Naive B cell (primary cell): ENCODE data around the gene TLR3. TPM values are rescaled to one million over a fixed set of nuclear protein-coding genes. Genes with fewer than 3 reads are reported as not detected.
A peak's percentile ranks its signal among the peaks of the same experiment; 100 is the strongest.

ENCODE experiments used
- ATAC-seq, 2 donors: fragments of 150-1000 bp; cut with Tn5 transposase; 2 replicates each; pipeline ENCODE4 v1.10.0; 2021; ENCODE audit warnings: low read depth in 2 of 2, mild to moderate bottlenecking in 2 of 2, moderate library complexity in 2 of 2
- DNase-seq: peaks from one replicate; pipeline ENCODE4 v3.0.0; 2022
- H3K27ac Mint-ChIP-seq, 6 donors: one replicate each; pipeline ENCODE4 v1.8.0; 2020 to 2022; ENCODE audit warnings: mild to moderate bottlenecking in 6 of 6, mixed read lengths in 6 of 6, moderate library complexity in 5 of 6, inconsistent platforms in 2 of 6
- H3K27me3 Mint-ChIP-seq, 3 donors: one replicate each; pipeline ENCODE4 v1.8.0; 2021 to 2022; ENCODE audit warnings: mixed read lengths in 3 of 3, mild to moderate bottlenecking in 1 of 3
- H3K36me3 Mint-ChIP-seq, 2 donors: one replicate each; pipeline ENCODE4 v1.8.0; 2020 to 2022; ENCODE audit warnings: mixed read lengths in 2 of 2, inconsistent platforms in 1 of 2, mild to moderate bottlenecking in 1 of 2
- H3K4me1 Mint-ChIP-seq, 3 donors: one replicate each; pipeline ENCODE4 v1.8.0; 2020 to 2022; ENCODE audit warnings: mixed read lengths in 3 of 3, inconsistent platforms in 1 of 3, mild to moderate bottlenecking in 1 of 3, moderate library complexity in 1 of 3
- H3K4me3 Mint-ChIP-seq, 8 donors: one replicate each; pipeline ENCODE4 v1.8.0; 2020 to 2022; ENCODE audit warnings: mild to moderate bottlenecking in 8 of 8, mixed read lengths in 8 of 8, moderate library complexity in 8 of 8, inconsistent platforms in 2 of 8
- H3K9me3 Mint-ChIP-seq, 7 donors: one replicate each; pipeline ENCODE4 v1.8.0; 2020 to 2022; ENCODE audit warnings: mixed read lengths in 7 of 7, mild to moderate bottlenecking in 5 of 7, inconsistent platforms in 2 of 7, moderate library complexity in 1 of 7
- polyA plus RNA-seq, 6 donors: library from polyadenylated mRNA; unstranded; fragments of 300-500 nt; fragmentation: Illumina TruSeq; gene quantifications; one replicate each; pipeline ENCODE4 v1.2.3, GENCODE V29; 2021; ENCODE audit warnings: low read depth in 6 of 6

TLR3 gene
- polyA plus RNA-seq, 6 donors from 2014 or later = 0.47 TPM; not detected in 5

DNA sequence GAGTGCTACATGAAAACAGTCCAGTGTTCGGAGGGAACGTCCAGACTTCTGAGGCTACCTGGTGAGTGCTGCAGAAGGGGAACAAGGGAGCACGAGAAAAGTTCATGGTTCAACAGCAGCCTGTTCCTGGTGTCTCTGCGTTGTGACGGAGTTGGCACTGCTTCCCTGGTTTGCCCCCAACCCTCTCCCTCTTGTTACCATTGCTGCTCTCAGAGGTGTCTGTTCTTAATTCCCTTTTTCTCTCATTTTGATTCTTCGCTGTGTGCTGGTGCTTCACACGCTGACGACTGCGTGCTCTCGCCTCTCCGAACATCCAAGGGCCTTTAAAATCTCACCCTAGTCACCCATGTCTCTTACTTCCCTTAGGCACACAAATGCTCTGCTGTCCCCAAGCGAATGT, 34.0 kb downstream of the TLR3 start:
- Mint-ChIP-seq H3K9me3 (peaks cover 0 to 7% (median 0%) of the 10 kb centered on the region in 7 donors), H3K4me1 (peaks cover 5 to 20% (median 6%) of the 10 kb centered on the region in 3 donors), H3K27me3 (peaks cover 35 to 62% (median 44%) of the 10 kb centered on the region in 3 donors), H3K4me3 (peak overlapping the region in 4 of 8 donors; percentile 16 to 60 (median 22)), H3K36me3 (peaks cover 0 to 8% of the 10 kb centered on the region in 2 donors), H3K27ac (no peak overlapping the region)
- ATAC-seq (no peak), DNase-seq (no peak)

DNA sequence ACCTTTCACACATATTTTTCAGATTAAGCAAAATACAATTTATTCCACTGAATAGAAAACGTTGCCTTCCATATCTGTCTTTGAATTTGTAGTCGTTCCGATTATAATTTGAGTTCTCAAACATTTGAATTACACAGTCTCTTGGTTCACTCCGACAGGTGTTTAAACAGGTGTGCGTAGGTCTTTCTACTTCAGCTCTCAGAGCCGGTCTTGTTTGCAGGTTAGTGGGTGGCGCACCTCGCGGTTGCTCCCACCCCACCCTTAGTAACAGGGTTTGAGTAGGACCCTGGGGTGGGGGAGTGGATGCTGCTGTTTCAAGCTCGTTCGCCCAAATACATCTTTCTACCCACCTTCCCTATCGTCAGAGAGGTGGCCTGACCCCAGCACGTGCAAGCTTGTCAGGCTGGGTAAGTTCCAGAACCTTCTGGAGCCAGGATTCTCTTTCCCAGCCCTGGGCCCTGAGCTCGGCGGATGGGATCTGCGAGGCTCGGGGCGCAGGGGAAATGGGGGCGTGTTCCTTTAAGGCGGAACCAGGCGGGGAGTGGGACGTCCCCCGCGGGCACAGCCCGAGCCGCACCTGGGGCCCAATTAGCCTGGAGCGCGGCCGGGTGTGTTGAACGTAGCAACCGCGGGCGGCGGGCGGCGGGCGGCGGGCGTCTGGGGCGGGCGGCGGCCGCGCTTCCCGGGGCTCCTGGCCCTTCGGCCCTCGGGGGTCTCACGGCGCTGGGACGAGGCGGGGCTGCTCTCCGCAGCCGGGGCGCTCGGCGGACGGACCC, 35.3 kb downstream of the TLR3 start, which contains the start of gene FAM149A:
FAM149A (plus strand) TSS at position 591 of the 776 bp plus-strand sequence.
- peaks cover 49 to 75% (median 55%) of the 10 kb centered on the region in 3 donors for H3K27me3 Mint-ChIP-seq
- H3K4me1 Mint-ChIP-seq = peaks cover 5 to 20% (median 6%) of the 10 kb centered on the region in 3 donors
- peaks cover 0 to 9% (median 0%) of the 10 kb centered on the region in 7 donors for H3K9me3 Mint-ChIP-seq
- H3K4me3 Mint-ChIP-seq = peak within 1 kb of the TSS; percentile 50 to 89 (median 78)
- H3K36me3 Mint-ChIP-seq = peaks cover 0 to 8% of the 10 kb centered on the region in 2 donors
- peak; percentile 92 to 93 for ATAC-seq
- peak; percentile 44 for DNase-seq
- peak within 1 kb of the TSS in 3 of 6 donors; percentile 34 to 80 (median 73) for H3K27ac Mint-ChIP-seq

DNA sequence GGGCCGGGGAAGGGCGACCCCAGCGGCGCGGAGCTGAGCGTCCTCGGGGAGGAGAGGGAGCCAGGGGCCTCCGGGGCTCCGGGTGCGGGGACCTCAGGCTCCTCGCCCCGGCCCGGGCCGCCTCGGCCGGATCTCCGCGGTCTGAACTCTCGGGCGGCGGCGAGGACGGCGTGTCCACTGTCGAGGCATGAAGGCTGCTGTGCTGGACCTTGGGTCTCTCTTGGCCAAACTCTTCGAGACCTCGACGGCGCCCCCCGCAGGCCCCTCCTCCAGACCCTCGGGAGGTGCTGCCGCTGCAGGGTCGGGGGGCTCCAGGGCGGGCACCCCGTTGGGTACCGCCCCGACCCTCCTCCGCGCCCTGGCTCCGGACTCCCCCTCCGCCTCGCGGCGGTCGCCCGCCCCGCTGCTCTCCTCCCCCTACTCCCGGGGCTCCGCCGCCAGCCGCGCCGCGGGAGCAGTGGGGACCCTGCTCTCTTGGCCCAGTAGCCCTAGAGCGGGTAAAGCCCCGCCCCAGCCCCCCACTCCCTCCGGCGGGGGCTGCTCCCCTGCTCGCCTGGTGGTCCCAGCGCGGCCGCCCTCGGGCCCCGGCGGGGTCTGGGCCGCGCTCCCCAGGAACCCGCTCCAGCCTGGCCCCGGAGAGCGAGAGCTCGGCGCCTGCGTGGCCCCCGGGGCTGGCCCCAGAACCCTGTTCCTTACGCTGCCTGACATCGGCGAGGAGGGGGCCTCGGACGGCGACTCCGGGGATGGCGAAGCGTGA, 36.1 kb downstream of the TLR3 start:
- peaks cover 5 to 20% (median 6%) of the 10 kb centered on the region in 3 donors for H3K4me1 Mint-ChIP-seq
- H3K9me3 Mint-ChIP-seq = peaks cover 0 to 9% (median 0%) of the 10 kb centered on the region in 7 donors
- peak overlapping the region; percentile 50 to 89 (median 78) for H3K4me3 Mint-ChIP-seq
- H3K27me3 Mint-ChIP-seq = peaks cover 50 to 75% (median 60%) of the 10 kb centered on the region in 3 donors
- peaks cover 0 to 8% of the 10 kb centered on the region in 2 donors for H3K36me3 Mint-ChIP-seq
- ATAC-seq (peak; percentile 26 to 40), DNase-seq (no peak)
- H3K27ac Mint-ChIP-seq = peak overlapping the region in 3 of 6 donors; percentile 34 to 80 (median 73)

DNA sequence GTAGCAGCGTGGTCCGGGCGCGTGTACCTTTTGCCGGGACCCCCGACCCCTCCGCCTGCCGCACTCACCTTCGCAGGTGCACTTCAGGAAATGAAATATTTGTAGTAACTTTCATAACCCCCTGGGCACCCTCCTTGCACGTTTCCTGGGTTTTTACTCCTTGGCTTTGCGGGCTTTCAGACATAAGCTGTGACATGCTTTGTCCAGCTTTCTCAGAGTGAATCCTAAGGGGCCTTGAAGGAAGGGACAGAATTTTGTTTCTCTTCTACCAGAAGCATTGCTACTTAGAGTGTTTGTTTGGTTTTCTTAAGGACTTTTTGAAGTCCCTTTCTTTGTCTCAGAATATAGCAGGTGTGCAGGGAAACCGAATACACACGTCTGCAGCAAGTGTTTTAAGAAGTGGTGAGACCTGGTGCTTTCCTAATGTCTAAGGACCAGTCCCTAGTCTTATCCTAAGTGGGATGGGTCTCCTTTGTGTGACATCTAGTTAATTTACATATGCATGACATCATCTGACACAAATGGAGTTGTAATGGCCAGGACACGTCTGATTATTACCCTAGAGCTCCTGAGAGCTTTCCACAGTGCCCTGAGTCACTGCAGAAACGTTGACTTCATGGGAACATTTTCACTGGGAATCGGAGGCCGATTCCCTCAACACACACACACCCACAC, 36.8 kb downstream of the TLR3 start:
- Mint-ChIP-seq H3K27ac (peak overlapping the region in 4 of 6 donors; percentile 34 to 88 (median 76)), H3K9me3 (peaks cover 0 to 9% (median 0%) of the 10 kb centered on the region in 7 donors), H3K4me3 (peak overlapping the region; percentile 50 to 89 (median 78)), H3K4me1 (peaks cover 5 to 20% (median 6%) of the 10 kb centered on the region in 3 donors), H3K36me3 (peaks cover 0 to 8% of the 10 kb centered on the region in 2 donors), H3K27me3 (peaks cover 50 to 73% (median 60%) of the 10 kb centered on the region in 3 donors)
- DNase-seq (no peak), ATAC-seq (no peak)

DNA sequence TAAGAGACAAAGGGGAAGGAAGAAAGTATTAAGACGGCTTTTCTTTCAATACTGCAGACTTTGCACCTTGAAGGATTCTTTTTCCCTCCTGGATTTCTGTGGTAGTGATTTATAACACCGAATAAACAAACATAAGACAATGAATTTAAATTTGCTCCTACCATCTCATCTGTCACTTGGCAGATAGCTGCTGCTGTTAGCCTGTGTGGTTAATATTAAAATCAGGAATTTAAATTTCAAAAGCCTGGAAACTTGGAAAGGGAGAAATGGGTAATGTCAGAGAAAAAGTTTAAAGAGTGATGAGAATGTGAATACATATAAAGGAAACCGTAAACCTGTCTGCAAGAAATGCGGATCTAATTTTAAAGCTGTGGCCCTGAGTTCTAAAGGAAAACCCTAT, 39.0 kb downstream of the TLR3 start:
- Mint-ChIP-seq H3K27ac (no peak overlapping the region), H3K4me3 (no peak overlapping the region), H3K36me3 (peaks cover 0 to 8% of the 10 kb centered on the region in 2 donors), H3K9me3 (peaks cover 0 to 7% (median 0%) of the 10 kb centered on the region in 7 donors), H3K27me3 (peaks cover 46 to 52% (median 49%) of the 10 kb centered on the region in 3 donors), H3K4me1 (peaks cover 5 to 20% (median 6%) of the 10 kb centered on the region in 3 donors)
- DNase-seq (no peak), ATAC-seq (no peak)

DNA sequence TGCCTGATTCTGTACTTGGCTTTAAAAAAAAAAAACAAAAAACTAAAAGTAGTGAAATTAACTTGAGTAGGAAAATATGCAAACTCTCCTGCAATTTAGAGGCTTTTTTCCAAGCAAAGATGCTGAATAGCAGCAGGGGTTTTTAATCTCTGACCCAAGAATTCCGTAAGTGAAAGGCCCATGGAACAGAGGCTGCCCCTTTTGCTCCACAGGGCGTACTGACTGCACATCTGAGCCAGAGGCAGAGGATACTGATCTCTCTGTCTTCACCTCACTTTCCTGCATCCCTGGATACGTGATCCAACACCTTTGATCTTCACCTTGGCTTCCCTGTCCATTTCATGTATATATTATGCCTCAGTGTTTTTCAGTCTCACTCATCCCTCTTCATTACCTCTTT, 39.4 kb downstream of the TLR3 start:
- DNase-seq (no peak), ATAC-seq (no peak)
- H3K27ac Mint-ChIP-seq = no peak overlapping the region
- H3K4me1 Mint-ChIP-seq = peaks cover 5 to 16% (median 6%) of the 10 kb centered on the region in 3 donors
- H3K4me3 Mint-ChIP-seq = peak overlapping the region in 1 of 8 donors; percentile 73
- peaks cover 0 to 5% (median 0%) of the 10 kb centered on the region in 7 donors for H3K9me3 Mint-ChIP-seq
- H3K36me3 Mint-ChIP-seq = peaks cover 0 to 8% of the 10 kb centered on the region in 2 donors
- peaks cover 42 to 47% (median 44%) of the 10 kb centered on the region in 3 donors for H3K27me3 Mint-ChIP-seq

DNA sequence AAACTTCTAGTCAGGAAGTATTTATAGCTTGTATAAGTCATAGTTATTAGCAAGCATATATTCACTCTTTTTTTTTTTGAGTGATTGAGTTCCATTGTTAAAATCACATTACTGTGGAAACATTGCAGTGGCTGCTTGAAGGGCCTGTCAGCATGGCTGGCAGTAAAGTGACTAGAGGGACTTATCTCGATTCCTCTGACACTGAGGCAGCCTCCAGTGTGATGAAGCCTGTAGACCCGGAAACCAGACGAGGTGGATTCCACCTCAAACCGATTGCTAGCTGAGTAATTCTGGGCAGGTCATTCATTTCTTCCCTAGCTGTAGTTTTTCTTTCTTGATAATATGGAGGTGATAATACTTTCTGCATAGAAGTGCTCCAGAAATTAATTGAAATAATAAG, 40.3 kb downstream of the TLR3 start:
- H3K27ac Mint-ChIP-seq = no peak overlapping the region
- H3K4me1 Mint-ChIP-seq = peaks cover 5 to 11% (median 6%) of the 10 kb centered on the region in 3 donors
- H3K4me3 Mint-ChIP-seq = no peak overlapping the region
- ATAC-seq (no peak), DNase-seq (no peak)
- peaks cover 0 to 2% of the 10 kb centered on the region in 2 donors for H3K36me3 Mint-ChIP-seq
- peaks cover 33 to 39% (median 37%) of the 10 kb centered on the region in 3 donors for H3K27me3 Mint-ChIP-seq
- H3K9me3 Mint-ChIP-seq = peaks cover 0 to 3% (median 0%) of the 10 kb centered on the region in 7 donors

DNA sequence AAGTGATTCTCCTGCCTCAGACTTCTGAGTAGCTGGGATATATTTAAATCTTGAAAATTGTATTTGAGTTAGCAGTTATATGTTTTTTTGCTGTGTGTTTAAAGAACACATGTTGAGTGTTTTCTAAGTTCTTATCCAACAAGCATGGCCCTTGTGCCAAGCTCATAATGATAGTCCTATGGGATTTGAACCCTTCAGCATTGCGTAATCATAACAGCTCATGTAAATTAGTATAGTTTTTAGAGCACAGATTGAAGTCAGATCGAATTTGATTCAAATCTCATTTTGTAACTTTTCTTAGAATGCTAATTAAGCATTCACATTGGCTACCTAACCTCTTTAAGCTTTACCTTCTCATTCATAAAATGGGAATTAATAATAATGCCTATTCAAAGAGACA, 47.7 kb downstream of the TLR3 start:
- no peak overlapping the region for H3K4me3 Mint-ChIP-seq
- no peaks in the 10 kb centered on the region for H3K4me1 Mint-ChIP-seq
- DNase-seq (no peak), ATAC-seq (no peak)
- H3K27ac Mint-ChIP-seq = no peak overlapping the region
- no peaks in the 10 kb centered on the region for H3K36me3 Mint-ChIP-seq
- H3K27me3 Mint-ChIP-seq = peaks cover 15 to 19% (median 19%) of the 10 kb centered on the region in 3 donors
- peaks cover 0 to 2% (median 0%) of the 10 kb centered on the region in 7 donors for H3K9me3 Mint-ChIP-seq

DNA sequence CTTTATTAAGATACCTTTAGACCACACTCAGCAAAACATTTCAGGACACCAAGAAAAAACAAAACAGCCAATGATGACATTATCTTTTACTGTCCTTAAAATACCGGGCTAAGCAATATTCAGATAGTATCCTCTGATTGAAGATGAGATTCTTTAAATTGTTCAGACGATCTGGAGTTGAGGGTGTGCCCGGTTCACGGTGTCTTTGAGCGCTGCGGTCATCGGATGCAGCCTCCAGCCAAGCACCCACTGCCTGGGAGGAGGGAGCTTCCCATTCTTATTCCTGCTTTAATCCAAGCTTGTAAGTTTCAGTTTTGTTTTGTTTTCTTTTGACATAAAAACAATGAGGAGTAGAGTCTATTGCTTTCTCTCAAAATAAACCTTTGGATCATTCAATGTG, 49.6 kb downstream of the TLR3 start:
- no peaks in the 10 kb centered on the region for H3K4me1 Mint-ChIP-seq
- no peak for ATAC-seq
- no peak overlapping the region for H3K27ac Mint-ChIP-seq
- H3K36me3 Mint-ChIP-seq = no peaks in the 10 kb centered on the region
- DNase-seq = no peak
- H3K4me3 Mint-ChIP-seq = no peak overlapping the region
- peaks cover 15 to 27% (median 19%) of the 10 kb centered on the region in 3 donors for H3K27me3 Mint-ChIP-seq
- peaks cover 0 to 2% (median 0%) of the 10 kb centered on the region in 7 donors for H3K9me3 Mint-ChIP-seq

DNA sequence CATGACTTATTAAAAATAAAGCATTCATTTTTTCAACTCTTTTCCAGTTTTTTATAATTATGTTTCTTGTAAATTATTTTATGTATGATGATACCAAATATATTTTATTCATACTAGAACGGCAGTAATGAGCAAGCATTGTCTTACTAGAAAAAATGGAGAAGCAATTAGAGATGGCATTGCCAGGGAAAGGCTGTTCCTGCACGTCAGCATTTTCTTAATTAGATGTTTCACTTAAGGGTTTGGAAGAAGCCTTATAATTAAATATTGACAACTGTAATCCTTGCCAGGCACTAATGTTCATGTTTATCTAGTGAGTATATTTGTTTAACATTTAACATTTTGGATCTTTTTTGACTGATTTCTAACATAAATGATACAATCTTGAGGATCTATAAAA, 52.1 kb downstream of the TLR3 start:
- Mint-ChIP-seq H3K9me3 (peaks cover 0 to 7% (median 3%) of the 10 kb centered on the region in 7 donors), H3K36me3 (no peaks in the 10 kb centered on the region), H3K27ac (no peak overlapping the region), H3K4me1 (no peaks in the 10 kb centered on the region), H3K4me3 (no peak overlapping the region), H3K27me3 (peaks cover 24 to 27% (median 25%) of the 10 kb centered on the region in 3 donors)
- ATAC-seq = no peak
- DNase-seq = no peak

DNA sequence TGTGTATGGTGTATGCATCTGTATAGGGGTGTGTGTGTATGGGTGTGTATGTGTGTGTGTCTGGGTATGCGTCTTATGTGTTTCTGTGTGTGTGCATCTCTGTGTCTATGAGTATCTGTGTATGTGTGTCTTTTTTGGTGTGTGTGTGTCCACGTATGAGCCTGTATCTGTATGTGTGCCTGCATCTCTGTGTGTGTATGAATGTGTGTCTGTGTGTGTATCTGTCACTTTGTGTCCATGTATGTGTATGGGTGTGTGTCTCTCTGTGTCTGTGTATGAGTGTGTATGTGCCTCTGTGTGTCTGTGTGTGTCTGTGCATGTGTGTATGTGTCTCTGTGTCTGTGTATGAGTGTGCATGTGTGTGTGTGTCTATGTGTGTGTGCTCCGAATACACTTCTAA, 59.9 kb downstream of the TLR3 start:
- Mint-ChIP-seq H3K27me3 (peaks cover 10 to 34% (median 31%) of the 10 kb centered on the region in 3 donors), H3K27ac (no peak overlapping the region), H3K4me1 (no peaks in the 10 kb centered on the region), H3K9me3 (peaks cover 0 to 5% (median 3%) of the 10 kb centered on the region in 7 donors), H3K4me3 (no peak overlapping the region), H3K36me3 (no peaks in the 10 kb centered on the region)
- DNase-seq (no peak), ATAC-seq (no peak)

DNA sequence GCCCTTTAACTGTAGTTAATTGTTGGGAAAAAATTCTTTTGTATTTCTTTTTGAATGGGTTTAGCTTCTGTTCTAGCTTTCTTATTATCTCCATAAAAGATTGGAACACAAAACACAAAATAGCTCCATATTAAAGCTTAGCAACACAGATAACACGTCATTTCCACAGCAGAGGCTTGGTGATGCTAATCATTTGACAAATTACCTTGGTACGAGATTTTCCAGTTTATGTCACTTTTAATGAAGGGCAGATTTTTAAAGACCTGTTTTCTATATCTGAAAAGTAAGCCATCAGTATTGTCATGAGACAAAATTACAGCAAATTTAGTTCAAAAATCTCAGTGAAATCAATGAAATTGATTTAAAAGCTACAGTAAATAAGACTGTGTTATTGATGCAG, 63.0 kb downstream of the TLR3 start:
- Mint-ChIP-seq H3K4me1 (no peaks in the 10 kb centered on the region), H3K9me3 (no peaks in the 10 kb centered on the region), H3K27ac (no peak overlapping the region), H3K4me3 (no peak overlapping the region), H3K36me3 (no peaks in the 10 kb centered on the region), H3K27me3 (peaks cover 13 to 40% (median 18%) of the 10 kb centered on the region in 3 donors)
- no peak for DNase-seq
- ATAC-seq = no peak
